Measurements from ENCODE around the gene LRMDA.

DNA sequence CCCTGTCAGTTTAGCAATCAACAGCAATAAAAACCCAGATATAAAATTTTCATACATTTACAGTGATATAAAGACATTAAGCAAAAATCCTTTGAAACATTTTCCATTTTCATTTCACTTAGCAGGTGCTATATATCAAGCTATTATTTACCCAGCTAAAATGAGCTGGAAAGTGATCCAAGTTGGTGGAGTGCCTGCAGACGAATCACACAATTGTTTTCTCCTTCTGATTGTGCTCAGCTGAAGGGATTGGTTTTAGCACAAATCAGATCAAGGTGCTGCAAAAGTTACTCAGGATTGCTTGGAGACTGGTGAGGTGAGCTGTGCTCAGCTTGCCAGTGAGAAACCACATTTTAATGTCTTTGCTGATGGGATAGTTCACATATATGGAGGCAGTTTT, 138.1 kb downstream of the LRMDA start:
- TF ChIP-seq EP300 (IDR thresholded peaks at IDR 0.05), result no peak
- no peak for TF ChIP-seq POLR2AphosphoS5 (IDR thresholded peaks at IDR 0.05)
